ENCODE results near the gene UBAC1.

GRCh38 chr9:135985459-135985774, 24.2 kb upstream of the UBAC1 start:
- no peak for TF ChIP-seq CTCF (IDR thresholded peaks at IDR 0.05; ENCODE audit: poor library complexity)
- TF ChIP-seq EZH2 (IDR thresholded peaks at IDR 0.05; ENCODE audit: borderline replicate concordance) = no peak
- TF ChIP-seq EZH2phosphoT487 (IDR thresholded peaks at IDR 0.05; ENCODE audit: low read depth, severe bottlenecking, unreplicated experiment) = no peak

All from hepatocyte (in vitro differentiated cells).